Fibroblast of skin of left quadriceps (primary cell): Measurements from ENCODE around the gene OR10G6.
A peak's percentile ranks its signal among the peaks of the same experiment; 100 is the strongest.
"Not testable (repeated sequence)": the region's sequence is repeated elsewhere in the genome, so short reads cannot be mapped to it uniquely, and the experiment has no call there.

Experiments
- DNase-seq, 2 experiments: peaks; one replicate each; pipeline ENCODE4 v3.0.0-alpha.2; 2013; ENCODE audit warnings: low read depth in 2 of 2

The OR10G6 gene, protein sequence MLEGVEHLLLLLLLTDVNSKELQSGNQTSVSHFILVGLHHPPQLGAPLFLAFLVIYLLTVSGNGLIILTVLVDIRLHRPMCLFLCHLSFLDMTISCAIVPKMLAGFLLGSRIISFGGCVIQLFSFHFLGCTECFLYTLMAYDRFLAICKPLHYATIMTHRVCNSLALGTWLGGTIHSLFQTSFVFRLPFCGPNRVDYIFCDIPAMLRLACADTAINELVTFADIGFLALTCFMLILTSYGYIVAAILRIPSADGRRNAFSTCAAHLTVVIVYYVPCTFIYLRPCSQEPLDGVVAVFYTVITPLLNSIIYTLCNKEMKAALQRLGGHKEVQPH

DNA sequence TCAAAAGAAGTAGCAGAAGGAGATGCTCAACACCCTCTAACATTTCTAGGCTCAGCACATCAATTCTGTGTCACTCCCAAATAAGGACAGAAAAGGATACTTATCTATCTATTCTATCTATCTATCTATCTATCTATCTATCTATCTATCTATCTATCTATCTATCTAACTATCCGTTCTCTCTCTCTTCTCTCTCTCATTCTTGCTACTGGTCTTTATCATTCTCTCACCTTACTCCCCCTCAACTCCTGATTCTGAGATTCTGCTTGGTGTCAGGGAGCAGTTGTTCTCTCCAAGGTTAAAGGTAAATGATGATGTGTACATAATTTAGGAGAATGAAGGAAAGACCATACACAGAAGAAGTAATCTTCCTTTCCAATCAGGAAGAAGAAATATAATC lies at the start of gene OR10G6:
Gene OR10G6, minus strand, starts transcription at position 43 of the 400 bp plus-strand sequence. Its CDS starts 0 bp downstream, at position 43.
- no peak for DNase-seq

DNA sequence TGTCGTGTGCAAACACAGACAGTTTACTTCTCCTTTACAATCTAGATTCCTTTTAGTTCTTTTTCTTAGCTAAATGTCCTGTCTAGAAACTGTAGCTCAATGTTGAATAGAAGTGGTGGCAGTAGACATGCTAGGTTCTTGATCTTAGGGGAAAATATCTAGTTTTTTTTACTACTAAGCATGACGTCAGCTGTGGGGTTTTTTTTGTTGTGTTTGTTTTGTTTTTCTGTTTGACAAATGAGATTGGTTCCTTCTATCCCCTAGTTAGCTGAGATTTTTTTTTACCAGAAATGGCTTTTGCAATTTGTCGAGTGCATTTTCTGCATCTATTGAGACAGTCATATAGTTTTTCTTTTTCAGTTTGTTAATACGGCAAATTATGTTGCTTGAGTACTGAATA lies 48.5 kb upstream of the OR10G6 start:
- no peak for DNase-seq

DNA sequence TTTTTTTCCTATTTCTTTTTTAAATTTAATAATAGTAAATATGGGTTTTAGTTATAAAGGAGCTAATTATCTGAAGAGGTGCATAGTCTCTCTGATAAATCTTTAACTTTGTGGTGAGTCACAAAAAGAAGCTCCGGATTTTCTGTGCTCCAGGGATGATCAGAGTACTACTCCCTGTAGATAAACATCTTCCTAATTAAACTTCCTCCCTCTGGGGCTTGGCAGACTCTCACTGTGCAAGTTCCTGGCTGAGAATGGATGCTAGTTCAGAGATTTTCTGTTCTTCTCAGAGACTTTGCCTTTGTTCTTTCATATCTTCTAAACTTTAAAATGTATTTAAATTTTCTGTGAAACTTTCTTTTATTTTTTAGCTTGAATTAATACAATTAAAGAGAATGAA lies 46.3 kb upstream of the OR10G6 start, which contains the start of gene OR10G7:
Gene OR10G7, minus strand, starts transcription at position 72 of the 400 bp plus-strand sequence. CDS start 2,324 bp downstream, outside the sequence.
- no peak for DNase-seq

DNA sequence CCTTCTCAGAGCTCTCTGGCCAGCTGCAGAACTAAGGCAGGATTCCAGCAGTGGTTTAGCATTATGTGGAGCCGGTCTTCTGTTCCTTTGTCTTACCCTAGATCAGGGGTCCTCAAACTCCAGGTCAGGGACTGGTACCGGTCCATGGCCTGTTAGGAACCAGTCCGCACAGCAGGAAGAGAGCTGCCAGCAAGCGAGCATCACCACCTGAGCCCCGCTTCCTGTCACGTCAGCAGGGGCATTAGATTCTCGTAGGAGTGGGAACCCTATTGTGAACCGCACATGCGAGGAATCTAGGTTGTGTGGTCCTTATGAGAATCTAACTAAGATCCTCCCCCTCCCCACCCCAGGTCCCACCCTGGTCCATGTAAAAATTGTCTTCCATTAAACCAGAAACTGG lies 44.6 kb upstream of the OR10G6 start:
- no peak for DNase-seq

DNA sequence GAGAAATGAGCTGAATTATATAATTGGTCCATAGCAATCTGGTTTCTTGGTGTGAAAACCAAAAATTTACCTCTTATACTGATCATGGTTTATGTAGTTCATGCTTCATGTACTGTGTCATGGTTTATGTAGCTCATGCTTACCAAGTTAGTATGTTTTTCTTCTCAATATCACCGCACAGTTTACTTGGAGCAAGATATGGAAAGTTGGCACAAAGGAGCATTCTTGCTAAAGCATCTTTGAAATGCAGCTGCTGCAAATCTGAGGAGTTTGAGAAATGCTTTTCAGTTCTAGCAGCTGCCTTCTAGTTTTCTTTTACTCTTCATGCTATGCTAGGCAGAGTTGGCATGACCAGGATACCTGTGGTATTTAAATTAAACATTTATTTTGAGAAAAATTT lies 41.7 kb upstream of the OR10G6 start:
- DNase-seq: no peak

DNA sequence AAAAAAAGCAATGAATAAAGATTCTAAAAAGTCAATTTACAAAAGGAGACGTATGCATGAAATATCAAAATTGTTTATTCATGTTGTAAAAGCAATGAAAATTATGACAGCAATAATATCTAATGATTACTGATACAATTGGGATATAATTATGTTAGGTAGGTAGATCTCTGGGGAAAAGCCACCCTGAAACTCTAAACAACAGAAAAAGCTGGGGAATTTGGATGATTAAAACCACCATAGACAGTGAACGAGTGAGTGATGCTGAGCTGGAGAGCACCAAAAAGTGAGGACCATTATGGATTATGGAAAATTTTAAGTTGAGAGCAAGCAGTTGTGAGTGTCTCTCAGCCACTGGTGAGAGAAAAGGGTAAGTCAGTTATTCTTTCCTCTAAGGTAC lies 31.5 kb upstream of the OR10G6 start, which contains the start of gene OR10G8:
Gene OR10G8, plus strand, starts transcription at position 301 of the 400 bp plus-strand sequence. CDS start 2,825 bp downstream, outside the sequence.
- no peak for DNase-seq

DNA sequence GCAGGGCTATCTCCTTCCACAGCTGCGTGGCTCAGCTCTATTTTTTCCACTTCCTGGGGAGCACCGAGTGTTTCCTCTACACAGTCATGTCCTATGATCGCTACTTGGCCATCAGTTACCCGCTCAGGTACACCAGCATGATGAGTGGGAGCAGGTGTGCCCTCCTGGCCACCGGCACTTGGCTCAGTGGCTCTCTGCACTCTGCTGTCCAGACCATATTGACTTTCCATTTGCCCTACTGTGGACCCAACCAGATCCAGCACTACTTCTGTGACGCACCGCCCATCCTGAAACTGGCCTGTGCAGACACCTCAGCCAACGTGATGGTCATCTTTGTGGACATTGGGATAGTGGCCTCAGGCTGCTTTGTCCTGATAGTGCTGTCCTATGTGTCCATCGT lies 20.9 kb upstream of the OR10G6 start:
- not testable (repeated sequence) for DNase-seq

DNA sequence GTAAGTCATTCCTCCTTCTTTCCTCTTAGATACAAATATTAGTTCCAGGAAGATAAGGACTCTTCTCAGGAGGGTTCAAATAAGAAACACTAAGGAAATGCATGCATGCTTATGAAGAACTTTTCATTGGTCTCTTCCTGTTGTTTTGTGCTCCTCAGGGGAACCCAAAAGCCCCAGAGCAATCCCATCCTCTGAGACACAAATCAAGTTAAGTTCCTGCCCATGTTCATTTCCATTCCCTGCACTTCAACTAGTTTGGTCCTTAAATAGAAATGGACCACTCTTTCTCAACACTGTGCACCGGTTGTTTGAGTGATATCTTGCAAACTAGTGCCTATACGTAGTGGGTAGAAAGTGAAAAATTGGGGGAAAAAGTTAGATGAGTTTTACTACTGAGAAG lies 17.7 kb upstream of the OR10G6 start, which contains the start of gene OR10G4:
Gene OR10G4, plus strand, starts transcription at position 301 of the 400 bp plus-strand sequence. CDS start 2,578 bp downstream, outside the sequence.
- no peak for DNase-seq

DNA sequence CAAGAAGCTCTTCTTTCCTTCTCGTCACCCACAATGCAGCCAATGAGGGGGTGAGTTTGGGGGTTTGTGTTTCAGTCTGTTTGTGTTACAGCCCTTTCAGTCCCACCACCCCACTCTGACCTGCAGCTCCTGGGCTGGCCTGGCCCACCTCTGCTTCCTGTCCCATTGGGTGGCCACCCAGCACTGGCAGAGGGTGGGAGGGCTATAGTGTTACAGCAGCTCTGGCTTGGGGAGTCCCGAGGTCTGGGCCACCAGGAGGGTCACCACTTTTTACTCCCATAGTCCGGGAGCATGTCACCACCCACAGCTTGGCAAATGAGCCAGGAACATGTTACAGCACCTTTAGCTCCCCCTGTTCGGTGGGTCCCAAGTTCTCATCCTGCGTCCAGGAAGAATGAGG lies 15.7 kb downstream of the OR10G6 start:
- DNase-seq: no peak

DNA sequence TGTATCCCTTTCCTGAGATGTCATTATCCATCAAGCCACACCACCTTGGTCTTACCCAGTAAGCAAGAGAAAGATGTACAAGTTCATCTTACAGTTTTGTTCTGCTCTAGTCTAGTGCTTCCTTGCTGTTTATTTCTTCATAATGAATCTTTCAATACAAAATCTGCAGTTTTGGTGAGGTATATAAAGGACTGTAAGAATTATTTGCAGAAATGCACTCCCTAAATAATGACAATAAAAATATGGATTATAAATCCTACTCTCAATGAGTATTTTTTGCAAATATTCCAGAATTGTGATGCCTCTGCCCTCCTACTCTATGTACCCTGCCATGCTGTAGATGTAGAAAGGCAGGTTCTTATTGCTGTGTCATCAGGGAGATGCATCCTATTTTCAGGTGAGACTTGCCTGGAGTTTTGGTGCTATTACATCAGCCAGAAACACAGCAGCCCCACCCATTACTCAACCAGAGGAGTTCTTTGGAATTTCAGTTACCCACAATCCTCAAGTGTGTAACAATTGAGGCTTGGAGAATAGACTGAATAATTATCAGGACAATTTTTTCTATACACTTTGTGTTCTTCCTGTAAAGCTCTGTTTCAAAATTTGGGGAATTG lies 17.1 kb downstream of the OR10G6 start, which contains the start of gene OR10S1:
Gene OR10S1, minus strand, starts transcription at position 51 of the 617 bp plus-strand sequence. CDS start 117 bp downstream, outside the sequence.
- DNase-seq: no peak

DNA sequence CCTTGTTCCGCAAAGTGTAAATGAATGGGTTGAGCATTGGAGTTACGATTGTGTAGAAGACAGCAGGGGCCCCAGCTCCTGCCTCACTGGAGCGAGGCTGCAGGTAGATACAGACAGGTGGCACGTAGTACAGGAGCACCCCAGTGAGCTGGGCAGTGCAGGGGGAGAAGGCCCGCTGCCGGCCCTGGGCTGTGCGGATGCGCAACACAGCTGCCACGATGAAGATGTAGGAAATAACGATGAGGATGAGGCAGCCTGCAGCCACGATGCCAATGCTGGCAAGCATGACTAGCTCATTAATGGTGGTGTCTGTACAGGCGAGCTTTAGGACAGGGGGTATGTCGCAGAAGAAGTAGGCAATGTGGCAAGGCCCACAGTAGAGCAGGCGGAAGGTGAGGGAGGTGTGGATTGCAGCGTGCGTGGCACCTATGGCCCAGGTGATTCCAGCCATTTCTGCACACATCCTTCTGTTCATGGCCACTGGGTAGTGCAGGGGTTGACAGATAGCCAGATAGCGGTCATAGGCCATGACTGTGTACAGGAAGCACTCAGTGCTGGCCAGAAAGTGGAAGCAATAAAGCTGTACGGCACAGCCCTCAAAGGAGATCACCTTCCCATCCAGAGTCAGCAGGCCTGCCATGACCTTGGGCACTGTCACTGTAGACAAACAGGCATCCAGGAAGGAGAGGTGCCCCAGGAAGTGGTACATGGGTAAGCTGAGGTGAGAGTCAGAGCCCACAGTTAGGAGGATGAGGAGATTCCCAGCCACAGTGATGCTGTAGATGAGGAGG lies 18.0 kb downstream of the OR10G6 start:
- no peak for DNase-seq

DNA sequence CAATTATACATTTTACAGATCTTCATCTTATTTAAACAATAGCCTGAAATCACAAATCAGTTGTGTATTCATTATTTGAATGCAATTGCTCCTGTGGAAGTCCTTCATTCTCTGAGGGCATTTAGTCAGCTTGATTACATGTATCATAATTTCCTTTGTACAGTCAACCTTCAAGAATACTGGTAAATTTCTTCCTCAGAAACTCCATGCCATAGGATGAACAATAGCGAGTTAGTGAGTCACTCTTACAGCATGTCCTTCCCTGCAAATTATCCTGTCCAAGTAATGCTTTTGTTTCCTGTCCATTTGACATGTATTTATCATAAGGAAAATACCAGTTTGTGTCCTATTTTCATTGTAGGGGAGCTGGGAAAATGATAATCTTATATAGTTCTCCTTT lies 21.1 kb downstream of the OR10G6 start:
- DNase-seq: peak; percentile 20 to 21

DNA sequence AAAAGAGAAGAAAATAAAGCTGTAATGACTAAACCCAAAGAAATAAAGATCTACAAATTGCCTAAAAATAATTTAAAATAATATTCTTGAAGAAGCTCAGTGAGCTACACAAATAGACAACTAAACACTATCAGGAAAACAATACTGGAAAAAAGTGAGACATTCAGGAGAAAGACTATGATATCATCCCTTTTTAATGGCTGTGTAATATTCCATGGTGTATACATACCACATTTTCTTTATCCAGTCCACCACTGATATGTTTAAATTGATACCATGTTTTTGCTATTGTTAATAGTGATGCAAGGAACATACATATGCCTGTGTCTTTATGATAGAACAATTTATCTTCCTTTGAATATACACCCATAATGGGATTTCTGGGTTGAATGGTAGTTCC lies 38.2 kb downstream of the OR10G6 start:
- no peak for DNase-seq

DNA sequence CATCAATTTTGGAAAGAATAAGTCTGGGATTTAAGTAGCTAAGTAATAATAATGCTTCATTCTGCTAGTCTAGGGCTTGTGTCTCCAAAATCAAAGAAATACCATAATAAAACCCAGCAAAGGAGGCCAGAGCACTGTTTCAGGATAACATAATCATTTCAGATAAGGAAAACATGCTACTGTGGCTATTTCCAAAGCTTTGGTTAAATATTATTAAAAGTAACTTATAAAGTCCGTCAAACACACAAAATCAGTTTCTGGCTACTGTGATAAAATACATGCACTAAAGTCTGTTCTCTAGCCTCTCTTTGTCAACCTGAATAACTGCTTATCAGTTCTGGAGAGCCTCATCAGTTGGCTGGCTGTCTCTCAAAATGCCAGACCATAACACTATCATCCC lies 49.8 kb downstream of the OR10G6 start:
- no peak for DNase-seq
